HFF-Myc (cell line): Measurements from ENCODE around the gene PHLPP1.
"Not testable (repeated sequence)": the region's sequence is repeated elsewhere in the genome, so short reads cannot be mapped to it uniquely, and the experiment has no call there.

Experiments
- DNase-seq: peaks from one replicate; pipeline ENCODE4 v3.0.0-alpha.2; 2011; ENCODE audit warnings: low read depth; ENCODE audit errors: extremely low read depth
- H3K4me3 ChIP-seq: replicated peaks from 2 replicates; pipeline ENCODE4 v1.5.1; 2011; ENCODE audit warnings: low read depth, mild to moderate bottlenecking, control low read depth, low read length
- TF ChIP-seq, protein P1 (sequence below): IDR thresholded peaks from 2 replicates; pipeline ENCODE4 v1.5.1; 2012; ENCODE audit warnings: mild to moderate bottlenecking, low read depth, low read length, control low read depth; ENCODE audit errors: missing control alignments

PHLPP1 gene

DNA sequence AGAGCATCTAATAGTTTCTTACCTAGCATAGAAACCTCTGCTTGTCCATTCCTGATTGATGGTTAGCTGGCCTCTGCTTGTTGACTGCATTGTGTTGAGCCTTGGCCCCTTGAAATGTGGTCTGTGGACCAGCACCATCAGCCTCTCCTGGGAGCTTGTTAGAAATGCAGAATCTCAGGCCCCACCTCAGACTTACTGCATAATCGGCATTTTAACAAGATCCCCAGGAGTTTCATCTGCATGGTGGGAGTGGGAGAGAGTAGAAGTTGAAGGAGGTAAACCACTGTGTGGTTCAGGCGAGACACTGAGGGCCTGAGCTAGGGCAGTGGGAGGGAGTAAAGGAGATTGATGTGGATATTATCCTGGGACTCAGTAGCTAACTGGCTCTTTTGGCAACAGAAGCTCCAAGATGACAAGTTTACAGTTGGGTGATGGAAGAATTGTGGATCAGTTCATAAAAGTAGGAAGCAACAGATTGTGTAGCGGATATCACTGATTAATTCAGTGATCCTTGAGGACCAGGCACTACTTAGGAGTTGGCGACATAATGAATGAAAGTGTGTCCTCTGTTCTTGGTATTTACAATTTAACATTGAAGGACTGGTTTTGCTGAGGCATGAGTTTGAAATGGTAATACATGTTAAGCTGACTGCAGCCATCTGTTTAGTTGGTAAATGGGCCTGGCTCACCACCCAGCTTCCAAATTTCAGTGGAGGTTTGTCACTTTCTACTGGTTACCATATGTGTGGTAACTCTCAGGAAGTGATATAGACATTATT is 20.9 kb downstream of the PHLPP1 start:
- H3K4me3 ChIP-seq: no peak overlapping the region
- TF ChIP-seq, protein P1, sequence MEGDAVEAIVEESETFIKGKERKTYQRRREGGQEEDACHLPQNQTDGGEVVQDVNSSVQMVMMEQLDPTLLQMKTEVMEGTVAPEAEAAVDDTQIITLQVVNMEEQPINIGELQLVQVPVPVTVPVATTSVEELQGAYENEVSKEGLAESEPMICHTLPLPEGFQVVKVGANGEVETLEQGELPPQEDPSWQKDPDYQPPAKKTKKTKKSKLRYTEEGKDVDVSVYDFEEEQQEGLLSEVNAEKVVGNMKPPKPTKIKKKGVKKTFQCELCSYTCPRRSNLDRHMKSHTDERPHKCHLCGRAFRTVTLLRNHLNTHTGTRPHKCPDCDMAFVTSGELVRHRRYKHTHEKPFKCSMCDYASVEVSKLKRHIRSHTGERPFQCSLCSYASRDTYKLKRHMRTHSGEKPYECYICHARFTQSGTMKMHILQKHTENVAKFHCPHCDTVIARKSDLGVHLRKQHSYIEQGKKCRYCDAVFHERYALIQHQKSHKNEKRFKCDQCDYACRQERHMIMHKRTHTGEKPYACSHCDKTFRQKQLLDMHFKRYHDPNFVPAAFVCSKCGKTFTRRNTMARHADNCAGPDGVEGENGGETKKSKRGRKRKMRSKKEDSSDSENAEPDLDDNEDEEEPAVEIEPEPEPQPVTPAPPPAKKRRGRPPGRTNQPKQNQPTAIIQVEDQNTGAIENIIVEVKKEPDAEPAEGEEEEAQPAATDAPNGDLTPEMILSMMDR: no peak
- DNase-seq: no peak

DNA sequence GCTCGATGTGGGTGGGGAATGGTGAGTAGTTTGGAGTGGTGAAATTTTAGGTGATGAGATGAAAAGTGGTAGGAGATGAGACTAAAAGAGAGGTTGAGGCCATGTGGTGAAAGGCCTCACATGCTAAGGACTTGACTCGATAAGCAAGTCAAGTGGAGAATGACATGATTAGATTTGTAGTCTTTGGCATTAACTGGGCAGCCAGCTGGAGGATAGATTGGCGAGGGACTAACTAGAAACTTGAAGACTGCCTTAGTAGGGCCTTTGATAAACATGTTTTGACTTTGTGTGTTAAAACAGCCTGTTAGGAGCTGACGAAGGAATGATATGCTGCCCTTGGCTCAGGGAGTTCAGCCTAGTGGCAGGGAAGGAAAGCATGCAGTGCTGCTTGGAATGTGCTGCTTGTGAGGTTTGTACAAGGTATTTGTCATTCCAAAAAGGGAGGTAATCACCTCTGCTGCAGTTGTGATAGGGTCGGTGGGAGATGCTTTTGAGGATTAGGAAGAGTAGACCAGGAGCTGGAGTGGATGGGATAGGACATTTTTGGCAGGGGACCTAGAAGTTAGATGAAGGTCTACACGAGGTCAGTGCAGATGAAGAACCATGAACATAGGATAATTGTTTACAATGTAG is 22.0 kb downstream of the PHLPP1 start:
- no peak overlapping the region for H3K4me3 ChIP-seq
- DNase-seq: no peak
- TF ChIP-seq, protein P1: no peak

DNA sequence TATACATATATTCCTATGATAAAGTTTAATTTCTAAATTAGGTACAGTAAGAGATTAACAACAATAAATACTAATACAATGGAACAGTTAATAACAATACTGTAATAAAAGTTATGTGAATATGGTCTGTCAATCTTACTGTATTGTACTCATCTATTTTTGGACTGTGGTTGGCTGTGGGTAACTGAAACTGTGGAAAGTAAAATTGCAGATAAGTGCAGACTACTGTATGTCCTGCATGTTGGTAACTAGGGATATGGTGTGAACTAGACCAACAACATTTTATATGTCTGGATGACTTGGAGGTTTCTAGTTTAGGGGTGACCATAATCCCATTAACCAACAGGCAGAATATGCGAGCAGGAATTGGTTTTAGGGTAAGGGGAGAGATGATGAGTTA is 23.3 kb downstream of the PHLPP1 start:
- H3K4me3 ChIP-seq: no peak overlapping the region
- TF ChIP-seq, protein P1: no peak
- no peak for DNase-seq

GRCh38 chr18:62739911-62740310 is 24.6 kb downstream of the PHLPP1 start:
- H3K4me3 ChIP-seq: no peak overlapping the region
- TF ChIP-seq, protein P1: no peak
- no peak for DNase-seq

DNA sequence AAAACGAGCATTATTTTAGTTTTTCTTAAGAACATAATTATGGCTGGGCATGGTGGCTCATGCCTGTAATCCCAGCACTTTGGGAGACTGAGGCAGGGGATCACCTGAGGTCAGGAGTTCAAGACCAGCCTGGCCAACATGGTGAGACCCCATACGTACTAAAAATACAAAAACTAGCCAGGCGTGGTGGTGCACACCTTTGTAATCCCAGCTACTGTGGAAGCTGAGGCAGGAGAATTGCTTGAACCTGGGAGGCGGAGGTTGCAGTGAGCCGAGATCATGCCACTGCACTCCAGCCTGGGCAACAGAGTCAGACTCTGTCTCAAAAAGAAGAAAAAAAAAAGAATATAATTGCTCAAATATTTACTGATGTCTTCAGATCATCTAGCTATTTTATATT is 25.3 kb downstream of the PHLPP1 start:
- H3K4me3 ChIP-seq, DNase-seq: not testable (repeated sequence)

- TF ChIP-seq, protein P1: no peak
- H3K4me3 ChIP-seq: no peak overlapping the region
- peak; percentile 24 for DNase-seq
Measured at GRCh38 chr18:62741118-62741566, 25.8 kb downstream of the PHLPP1 start.

DNA sequence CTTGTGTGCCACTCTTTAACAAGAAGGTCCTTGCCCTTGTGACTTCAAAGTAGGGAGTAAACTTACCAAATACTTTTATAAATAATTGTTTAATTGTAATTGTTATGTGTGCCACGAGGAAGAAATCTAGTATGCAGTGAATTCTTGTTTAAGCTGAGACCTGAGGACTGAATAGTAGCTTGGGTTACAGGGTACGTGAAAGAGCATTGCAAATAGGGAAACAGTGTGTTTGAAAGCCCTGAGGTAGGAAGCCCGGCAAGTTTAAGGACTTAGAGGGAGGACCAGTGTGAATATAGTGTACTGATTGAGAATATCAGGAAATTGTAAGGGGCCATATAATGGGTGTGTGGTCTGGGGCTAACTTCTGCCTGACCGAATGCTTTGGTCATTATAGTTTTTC is 26.2 kb downstream of the PHLPP1 start:
- TF ChIP-seq, protein P1: no peak
- no peak overlapping the region for H3K4me3 ChIP-seq
- no peak for DNase-seq
